ENCODE data around the gene HBS1L. TPM values are rescaled to one million over a fixed set of nuclear protein-coding genes. Genes with fewer than 3 reads are reported as not detected.

HBS1L gene
- total and polyA plus RNA-seq, 9 of the 15 experiments (the other 6 are each of a cell fraction or from before 2014, with no cell fraction given): 101 to 199 (median 145) TPM

DNA sequence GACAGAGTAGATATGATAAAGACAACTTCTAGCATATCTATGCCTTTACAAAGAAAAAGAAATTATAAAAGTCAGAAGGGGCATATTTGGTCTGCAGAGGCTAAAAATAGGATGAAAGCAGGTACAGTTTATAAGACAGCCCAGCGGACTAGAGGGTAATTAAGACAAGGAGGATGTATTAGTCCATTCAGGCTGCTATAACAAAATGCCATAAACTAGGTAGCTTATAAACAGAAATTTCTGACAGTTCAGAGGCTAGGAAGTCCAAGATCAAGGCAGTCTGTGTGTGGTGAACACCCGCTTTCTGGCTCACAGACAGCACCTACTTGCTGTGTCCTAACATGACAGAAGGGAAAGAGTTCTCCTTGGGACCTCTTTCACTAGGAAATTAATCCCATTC lies 5.7 kb downstream of the HBS1L start:
- Histone ChIP-seq H3K9me3 (replicated peaks; ENCODE audit: control insufficient read depth, insufficient read depth, low read depth, low read length) (no peaks in the 10 kb centered on the region), H3K4me1 (replicated peaks in 1 of 2; ENCODE audit: control insufficient read depth in 2 of 2, insufficient read depth in 2 of 2, low read length in 2 of 2) (peaks cover 0 to 15% of the 10 kb centered on the region in 2 experiments; a peak in 4 of 5 replicates), H2AFZ (ENCODE audit: low read depth, low read length) (no peak overlapping the region), H3K4me3 (no peak overlapping the region), H3K27me3 (ENCODE audit: control insufficient read depth in 2 of 2, insufficient read depth in 2 of 2, low read length in 2 of 2) (no peaks in the 10 kb centered on the region), H3K4me2 (ENCODE audit: insufficient read depth, low read length) (no peak overlapping the region), H3K36me3 (ENCODE audit: control insufficient read depth, insufficient read depth, low read length) (peaks cover 72% of the 10 kb centered on the region), H3K9me1 (ENCODE audit: control insufficient read depth, insufficient read depth, low read length) (no peaks in the 10 kb centered on the region), H4K20me1 (replicated peaks; ENCODE audit: control insufficient read depth, insufficient read depth, low read length) (peaks cover 3% of the 10 kb centered on the region; the same call in 1 of the 2 replicates), H3K9ac (ENCODE audit: insufficient read depth in 1 of 2, low read depth in 2 of 2, low read length in 2 of 2) (no peak overlapping the region), H3K79me2 (ENCODE audit: control insufficient read depth, insufficient read depth, low read length) (peaks cover 98% of the 10 kb centered on the region), H3K27ac (ENCODE audit: extremely low read depth, low read depth, low read length) (no peak overlapping the region)
- POLR2A ChIA-PET: interaction anchor here (0.6 to 1.7 kb wide), 3 partner anchors 14 to 568 kb away, joined by 3 to 4 read pairs (median 4); no protein-coding TSS in a partner anchor
- FAIRE-seq (no peak), DNase-seq (ENCODE audit: extremely low read depth in 1 of 4, low spot score in 3 of 4) (no peak), ATAC-seq (no peak)
- in situ Hi-C loops (cut with MboI): no loop called here
- CTCF ChIA-PET (ENCODE audit: low intra/inter-chr PET ratio): no interaction called here
- WGBS (ENCODE audit: insufficient coverage, low coverage, missing lambda C conversion rate): 81% methylated on average over 2 of the region's 2 CpGs
- BruUV-seq (replicated peaks): no TSS peak
- intact Hi-C loops (cut with micrococcal nuclease): no loop called here
- TF ChIP-seq ZNF175 (CRISPR knock-in tag; IDR thresholded peaks at IDR 0.05; ENCODE audit: low read depth): no peak
- TF ChIP-seq BCOR (IDR thresholded peaks at IDR 0.05): no peak
- no peak for TF ChIP-seq TOE1 (IDR thresholded peaks at IDR 0.05; ENCODE audit: borderline replicate concordance)
- no peak for TF ChIP-seq TOE1 (CRISPR knock-in tag; IDR thresholded peaks at IDR 0.05; ENCODE audit: borderline replicate concordance, low read depth)
- peak; percentile 97 for TF ChIP-seq ZNF12 (CRISPR knock-in tag; IDR thresholded peaks at IDR 0.05)
- TF ChIP-seq, protein P1, sequence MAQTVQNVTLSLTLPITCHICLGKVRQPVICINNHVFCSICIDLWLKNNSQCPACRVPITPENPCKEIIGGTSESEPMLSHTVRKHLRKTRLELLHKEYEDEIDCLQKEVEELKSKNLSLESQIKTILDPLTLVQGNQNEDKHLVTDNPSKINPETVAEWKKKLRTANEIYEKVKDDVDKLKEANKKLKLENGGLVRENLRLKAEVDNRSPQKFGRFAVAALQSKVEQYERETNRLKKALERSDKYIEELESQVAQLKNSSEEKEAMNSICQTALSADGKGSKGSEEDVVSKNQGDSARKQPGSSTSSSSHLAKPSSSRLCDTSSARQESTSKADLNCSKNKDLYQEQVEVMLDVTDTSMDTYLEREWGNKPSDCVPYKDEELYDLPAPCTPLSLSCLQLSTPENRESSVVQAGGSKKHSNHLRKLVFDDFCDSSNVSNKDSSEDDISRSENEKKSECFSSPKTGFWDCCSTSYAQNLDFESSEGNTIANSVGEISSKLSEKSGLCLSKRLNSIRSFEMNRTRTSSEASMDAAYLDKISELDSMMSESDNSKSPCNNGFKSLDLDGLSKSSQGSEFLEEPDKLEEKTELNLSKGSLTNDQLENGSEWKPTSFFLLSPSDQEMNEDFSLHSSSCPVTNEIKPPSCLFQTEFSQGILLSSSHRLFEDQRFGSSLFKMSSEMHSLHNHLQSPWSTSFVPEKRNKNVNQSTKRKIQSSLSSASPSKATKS (CRISPR knock-in tag; IDR thresholded peaks at IDR 0.05): no peak
- TF ChIP-seq, protein P2, sequence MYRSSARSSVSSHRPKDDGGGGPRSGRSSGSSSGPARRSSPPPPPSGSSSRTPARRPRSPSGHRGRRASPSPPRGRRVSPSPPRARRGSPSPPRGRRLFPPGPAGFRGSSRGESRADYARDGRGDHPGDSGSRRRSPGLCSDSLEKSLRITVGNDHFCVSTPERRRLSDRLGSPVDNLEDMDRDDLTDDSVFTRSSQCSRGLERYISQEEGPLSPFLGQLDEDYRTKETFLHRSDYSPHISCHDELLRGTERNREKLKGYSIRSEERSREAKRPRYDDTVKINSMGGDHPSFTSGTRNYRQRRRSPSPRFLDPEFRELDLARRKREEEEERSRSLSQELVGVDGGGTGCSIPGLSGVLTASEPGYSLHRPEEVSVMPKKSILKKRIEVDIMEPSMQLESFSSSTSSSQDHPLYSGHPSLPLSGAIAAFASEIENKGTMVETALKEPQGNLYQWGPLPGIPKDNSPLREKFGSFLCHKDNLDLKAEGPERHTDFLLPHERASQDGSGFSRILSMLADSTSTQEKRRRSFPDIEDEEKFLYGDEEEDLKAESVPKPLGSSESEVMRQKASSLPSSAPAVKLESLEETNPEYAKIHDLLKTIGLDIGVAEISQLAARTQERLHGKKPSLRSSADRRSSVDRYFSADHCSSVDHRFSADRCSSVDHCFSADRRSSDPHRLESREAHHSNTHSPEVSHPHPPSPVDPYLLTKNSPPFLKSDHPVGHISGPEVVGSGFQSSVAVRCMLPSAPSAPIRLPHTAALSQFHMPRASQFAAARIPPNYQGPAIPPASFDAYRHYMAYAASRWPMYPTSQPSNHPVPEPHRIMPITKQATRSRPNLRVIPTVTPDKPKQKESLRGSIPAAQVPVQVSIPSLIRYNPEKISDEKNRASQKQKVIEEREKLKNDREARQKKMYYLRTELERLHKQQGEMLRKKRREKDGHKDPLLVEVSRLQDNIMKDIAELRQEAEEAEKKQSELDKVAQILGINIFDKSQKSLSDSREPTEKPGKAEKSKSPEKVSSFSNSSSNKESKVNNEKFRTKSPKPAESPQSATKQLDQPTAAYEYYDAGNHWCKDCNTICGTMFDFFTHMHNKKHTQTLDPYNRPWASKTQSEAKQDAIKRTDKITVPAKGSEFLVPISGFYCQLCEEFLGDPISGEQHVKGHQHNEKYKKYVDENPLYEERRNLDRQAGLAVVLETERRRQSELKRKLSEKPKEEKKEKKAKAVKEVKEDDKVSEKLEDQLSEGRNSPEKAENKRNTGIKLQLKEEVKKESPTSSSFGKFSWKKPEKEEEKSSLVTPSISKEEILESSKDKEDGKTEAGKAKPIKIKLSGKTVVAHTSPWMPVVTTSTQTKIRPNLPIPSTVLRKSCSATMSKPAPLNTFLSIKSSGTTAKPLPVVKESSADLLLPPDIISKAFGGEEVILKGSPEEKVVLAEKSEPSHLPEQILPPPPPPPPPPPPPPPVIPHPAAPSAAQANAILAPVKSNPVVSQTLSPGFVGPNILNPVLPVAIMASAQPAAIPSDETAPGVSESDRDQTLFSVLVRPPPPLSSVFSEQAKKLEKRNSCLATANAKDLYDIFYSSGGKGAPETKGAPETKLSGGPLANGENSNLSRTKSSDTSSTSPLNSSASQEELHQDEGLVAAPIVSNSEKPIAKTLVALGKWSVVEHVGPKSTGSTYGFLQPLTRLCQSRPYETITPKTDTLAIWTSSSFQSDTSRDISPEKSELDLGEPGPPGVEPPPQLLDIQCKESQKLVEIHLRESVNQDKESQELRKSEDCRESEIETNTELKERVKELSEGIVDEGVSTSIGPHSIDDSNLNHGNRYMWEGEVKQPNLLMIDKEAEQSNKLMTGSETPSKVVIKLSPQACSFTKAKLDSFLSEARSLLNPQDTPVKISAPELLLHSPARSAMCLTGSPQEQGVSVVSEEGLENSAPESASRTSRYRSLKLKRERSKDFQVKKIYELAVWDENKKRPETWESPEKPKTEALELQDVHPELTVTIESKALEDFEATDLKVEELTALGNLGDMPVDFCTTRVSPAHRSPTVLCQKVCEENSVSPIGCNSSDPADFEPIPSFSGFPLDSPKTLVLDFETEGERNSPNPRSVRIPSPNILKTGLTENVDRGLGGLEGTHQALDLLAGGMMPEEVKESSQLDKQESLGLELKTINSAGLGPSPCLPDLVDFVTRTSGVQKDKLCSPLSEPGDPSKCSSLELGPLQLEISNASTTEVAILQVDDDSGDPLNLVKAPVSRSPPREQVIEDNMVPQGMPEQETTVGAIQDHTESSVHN (IDR thresholded peaks at IDR 0.05; ENCODE audit: borderline replicate concordance in 1 of 2, low read depth in 1 of 2): no peak
